PFSK-1 (cell line): ENCODE data around the gene INPP5J.

Experiments
- FOXP2 ChIP-seq: optimal IDR thresholded peaks from 2 replicates; pipeline ENCODE3; 2011; ENCODE audit warnings: borderline replicate concordance, control low read depth, inconsistent platforms; ENCODE audit not compliant: insufficient read depth; ENCODE audit errors: extremely low read length, extremely low read depth
- POLR2AphosphoS5 ChIP-seq: IDR thresholded peaks from 2 replicates; pipeline ENCODE4 v1.6.1; 2012; ENCODE audit warnings: low read depth, mild to moderate bottlenecking, control low read depth, low read length, moderate library complexity
- REST ChIP-seq, 2 experiments: IDR thresholded peaks; 2 replicates each; pipeline versions ENCODE4 v1.6.1 to v1.8.0; 2011 to 2012; ENCODE audit warnings: low read depth in 2 of 2, low read length in 2 of 2, control low read depth in 1 of 2, inconsistent platforms in 1 of 2, mild to moderate bottlenecking in 1 of 2, moderate library complexity in 1 of 2; ENCODE audit not compliant: insufficient read depth in 1 of 2
- SIN3A ChIP-seq: IDR thresholded peaks from 2 replicates; pipeline ENCODE4 v1.6.1; 2012; ENCODE audit warnings: mild to moderate bottlenecking, low read length, moderate library complexity, borderline replicate concordance; ENCODE audit not compliant: insufficient read depth
- TAF1 ChIP-seq: IDR thresholded peaks from 2 replicates; pipeline ENCODE4 v1.6.1; 2012; ENCODE audit warnings: low read length, control low read depth, borderline replicate concordance; ENCODE audit not compliant: insufficient read depth

Gene INPP5J

GRCh38 chr22:31124290-31124689 lies 1.5 kb downstream of the INPP5J start:
- no peak for TF ChIP-seq POLR2AphosphoS5
- TF ChIP-seq SIN3A, result no peak
- no peak for TF ChIP-seq FOXP2
- no peak for TF ChIP-seq REST (IDR thresholded peaks at IDR 0.05; ENCODE audit: insufficient read depth in 1 of 2, low read depth in 2 of 2, low read length in 2 of 2)
- no peak for TF ChIP-seq TAF1

- TF ChIP-seq POLR2AphosphoS5, result no peak
- no peak for TF ChIP-seq TAF1
- TF ChIP-seq FOXP2, result no peak
- TF ChIP-seq REST (IDR thresholded peaks at IDR 0.05; ENCODE audit: insufficient read depth in 1 of 2, low read depth in 2 of 2, low read length in 2 of 2), result no peak
- no peak for TF ChIP-seq SIN3A
These were observed 2.2 kb downstream of the INPP5J start for GRCh38 chr22:31124811-31125465.

GRCh38 chr22:31125521-31126117 lies 2.9 kb downstream of the INPP5J start:
- TF ChIP-seq TAF1 (no peak), POLR2AphosphoS5 (no peak), REST (IDR thresholded peaks at IDR 0.05; ENCODE audit: insufficient read depth in 1 of 2, low read depth in 2 of 2, low read length in 2 of 2) (no peak), SIN3A (no peak), FOXP2 (no peak)

- no peak for TF ChIP-seq TAF1
- no peak for TF ChIP-seq REST (IDR thresholded peaks at IDR 0.05; ENCODE audit: insufficient read depth in 1 of 2, low read depth in 2 of 2, low read length in 2 of 2)
- no peak for TF ChIP-seq FOXP2
- no peak for TF ChIP-seq POLR2AphosphoS5
- no peak for TF ChIP-seq SIN3A
These were observed 3.5 kb downstream of the INPP5J start for GRCh38 chr22:31126128-31126868.
